GM19452 (cell line): Measurements from ENCODE around the gene HDDC2.

Source experiments
- ATAC-seq: cut with Tn5 transposase; IDR thresholded peaks from one replicate; pipeline ENCODE4 v1.9.1; 2021; ENCODE audit not compliant: unreplicated experiment

The HDDC2 gene

GRCh38 chr6:125271486-125272159, 30.1 kb downstream of the HDDC2 start:
- no peak for ATAC-seq

- ATAC-seq: no peak
Measured at GRCh38 chr6:125270380-125270779, 31.4 kb downstream of the HDDC2 start.

GRCh38 chr6:125269328-125269985, 32.3 kb downstream of the HDDC2 start:
- ATAC-seq: no peak

GRCh38 chr6:125268765-125269164, 33.0 kb downstream of the HDDC2 start:
- ATAC-seq: no peak

- no peak for ATAC-seq
Measured at GRCh38 chr6:125267806-125268523, 33.8 kb downstream of the HDDC2 start.

GRCh38 chr6:125264476-125264875, 37.3 kb downstream of the HDDC2 start:
- no peak for ATAC-seq

- ATAC-seq: no peak
Measured at GRCh38 chr6:125262016-125263013, 39.5 kb downstream of the HDDC2 start.

GRCh38 chr6:125259354-125259736, 42.4 kb downstream of the HDDC2 start:
- no peak for ATAC-seq

GRCh38 chr6:125258651-125259353, 43.0 kb downstream of the HDDC2 start:
- no peak for ATAC-seq

- ATAC-seq: no peak
Measured at GRCh38 chr6:125257351-125257750, 44.4 kb downstream of the HDDC2 start.

- ATAC-seq: no peak
Measured at GRCh38 chr6:125255201-125255600, 46.6 kb downstream of the HDDC2 start.

- no peak for ATAC-seq
Measured at GRCh38 chr6:125254321-125254720, 47.4 kb downstream of the HDDC2 start.

- no peak for ATAC-seq
Measured at GRCh38 chr6:125253881-125254280, 47.9 kb downstream of the HDDC2 start.

GRCh38 chr6:125252891-125253290, 48.9 kb downstream of the HDDC2 start:
- ATAC-seq: no peak

- no peak for ATAC-seq
Measured at GRCh38 chr6:125251516-125252220, 50.1 kb downstream of the HDDC2 start.

- ATAC-seq: no peak
Measured at GRCh38 chr6:125250511-125250910, 51.3 kb downstream of the HDDC2 start.

GRCh38 chr6:125248136-125248535, 53.6 kb downstream of the HDDC2 start:
- no peak for ATAC-seq

- ATAC-seq: no peak
Measured at GRCh38 chr6:125246566-125246965, 55.2 kb downstream of the HDDC2 start.

GRCh38 chr6:125245523-125246264, 56.1 kb downstream of the HDDC2 start:
- ATAC-seq: no peak
